Ishikawa (cell line): ENCODE measurements around the gene WNT3A.

Experiments
- RAD21 ChIP-seq: IDR thresholded peaks from 2 replicates; pipeline ENCODE4 v1.6.1; 2012; ENCODE audit warnings: low read depth
- REST ChIP-seq: IDR thresholded peaks from 2 replicates; pipeline ENCODE4 v1.6.1; 2012; ENCODE audit warnings: low read depth, mild to moderate bottlenecking
- TCF12 ChIP-seq: IDR thresholded peaks from 2 replicates; pipeline ENCODE4 v1.6.1; 2012; ENCODE audit warnings: low read depth

- no peak for TF ChIP-seq RAD21
- TF ChIP-seq REST: no peak
- TF ChIP-seq TCF12: no peak
Observed at GRCh38 chr1:228058949-228059633, 52.3 kb downstream of the WNT3A start.
